ENCODE results near the gene MYL7.

- TF ChIP-seq CTCF (conservative IDR thresholded peaks at IDR 0.05; ENCODE audit: low read depth, low read length) = no peak
- TF ChIP-seq EZH2 (IDR thresholded peaks at IDR 0.05; ENCODE audit: borderline replicate concordance, low read depth, low read length, poor library complexity, severe bottlenecking) = no peak
Measured at GRCh38 chr7:44098092-44099068, 42.8 kb downstream of the MYL7 start.

All from A673 (cell line).